GM19193 (cell line): ENCODE results near the gene ESR2.

Experiments
- POLR2A ChIP-seq: IDR thresholded peaks from 4 replicates; pipeline ENCODE4 v1.6.1; 2011; ENCODE audit not compliant: insufficient read depth, insufficient read length; ENCODE audit errors: extremely low read depth

The ESR2 gene

GRCh38 chr14:64198486-64198885 is 95.7 kb downstream of the ESR2 start:
- no peak for TF ChIP-seq POLR2A

GRCh38 chr14:64197996-64198395 is 96.2 kb downstream of the ESR2 start:
- no peak for TF ChIP-seq POLR2A

- TF ChIP-seq POLR2A = no peak
Measured at GRCh38 chr14:64196814-64197411, 97.3 kb downstream of the ESR2 start.

- no peak for TF ChIP-seq POLR2A
Measured at GRCh38 chr14:64196056-64196455, 98.1 kb downstream of the ESR2 start.

GRCh38 chr14:64195199-64195598 is 99.0 kb downstream of the ESR2 start:
- no peak for TF ChIP-seq POLR2A

- TF ChIP-seq POLR2A = no peak
Measured at GRCh38 chr14:64194404-64194803, 99.8 kb downstream of the ESR2 start.

GRCh38 chr14:64193821-64194220 is 100.3 kb downstream of the ESR2 start:
- TF ChIP-seq POLR2A = no peak

- no peak for TF ChIP-seq POLR2A
Measured at GRCh38 chr14:64191756-64192155, 102.4 kb downstream of the ESR2 start.

- TF ChIP-seq POLR2A = no peak
Measured at GRCh38 chr14:64190974-64191502, 103.1 kb downstream of the ESR2 start.

- TF ChIP-seq POLR2A = no peak
Measured at GRCh38 chr14:64187331-64187730, 106.8 kb downstream of the ESR2 start.

- no peak for TF ChIP-seq POLR2A
Measured at GRCh38 chr14:64186231-64187129, 107.7 kb downstream of the ESR2 start.

- no peak for TF ChIP-seq POLR2A
Measured at GRCh38 chr14:64185184-64185583, 109.0 kb downstream of the ESR2 start.

GRCh38 chr14:64184103-64184729 is 110.0 kb downstream of the ESR2 start:
- TF ChIP-seq POLR2A = no peak

- no peak for TF ChIP-seq POLR2A
Measured at GRCh38 chr14:64178814-64179213, 115.4 kb downstream of the ESR2 start.

- no peak for TF ChIP-seq POLR2A
Measured at GRCh38 chr14:64176330-64176729, 117.8 kb downstream of the ESR2 start.
